IMR-90 (cell line): ENCODE data around the gene MFSD12. TPM values are rescaled to one million over a fixed set of nuclear protein-coding genes. Genes with fewer than 3 reads are reported as not detected.

Experiments used
- ATAC-seq: fragments of 200-7000 bp; cut with Tn5 transposase; 2 replicates; pipeline ENCODE4 v1.9.1; 2020; ENCODE audit warnings: low read depth, mild to moderate bottlenecking, moderate library complexity
- BruUV-seq: library from RNA; stranded (reverse); fragments of 400-500 nt; replicated peaks from 2 replicates; lab custom pipeline; 2021; lab: Mats Ljungman, UMichigan
- CTCF ChIA-PET: fragments of 300-600 bp; formaldehyde crosslinking; extraction: SDS; loops from one replicate; lab custom pipeline; 2021; ENCODE audit warnings: antibody characterized with exemption; lab: Yijun Ruan, JAX
- POLR2A ChIA-PET: fragments of 300-600 bp; sonication (Branson Sonifier 250); formaldehyde crosslinking; loops from one replicate; lab custom pipeline; 2022; ENCODE audit warnings: antibody characterized with exemption; ENCODE audit not compliant: unreplicated experiment; lab: Charles Lee
- DNase-seq: peaks from one replicate; pipeline ENCODE4 v3.0.0; 2013
- H2AFZ ChIP-seq: replicated peaks from 2 replicates; pipeline ENCODE3; 2013; ENCODE audit warnings: low read length, mild to moderate bottlenecking; ENCODE audit not compliant: poor library complexity
- H2AK5ac ChIP-seq: 2 replicates; pipeline ENCODE4 v1.6.1; 2013; ENCODE audit warnings: low read depth, low read length, inconsistent platforms
- H2AK9ac ChIP-seq: replicated peaks from 2 replicates; pipeline ENCODE3; 2013; ENCODE audit warnings: mild to moderate bottlenecking, low read depth, low read length, moderate library complexity; ENCODE audit not compliant: poor library complexity
- H2BK120ac ChIP-seq: 2 replicates; pipeline ENCODE4 v1.6.1; 2013; ENCODE audit warnings: low read depth, low read length, inconsistent platforms
- H2BK15ac ChIP-seq: 3 replicates; pipeline ENCODE4 v1.6.1; 2013; ENCODE audit warnings: low read depth, low read length, inconsistent platforms
- H2BK20ac ChIP-seq: 2 replicates; pipeline ENCODE4 v1.6.1; 2013; ENCODE audit warnings: low read depth, mild to moderate bottlenecking, inconsistent platforms, low read length, moderate library complexity
- H2BK5ac ChIP-seq: 2 replicates; pipeline ENCODE4 v1.6.1; 2013; ENCODE audit warnings: mild to moderate bottlenecking, low read depth, low read length, inconsistent platforms; ENCODE audit not compliant: poor library complexity, severe bottlenecking
- H3K14ac ChIP-seq: replicated peaks from 2 replicates; pipeline ENCODE4 v1.6.1; 2013; ENCODE audit warnings: low read depth, low read length, inconsistent platforms
- H3K18ac ChIP-seq: 2 replicates; pipeline ENCODE4 v1.6.1; 2013; ENCODE audit warnings: low read depth, low read length, control low read depth
- H3K23ac ChIP-seq: 2 replicates; pipeline ENCODE4 v1.6.1; 2013; ENCODE audit warnings: low read depth, low read length, inconsistent platforms
- H3K27ac ChIP-seq: 2 replicates; pipeline ENCODE4 v1.5.1; 2013; ENCODE audit warnings: mild to moderate bottlenecking, control low read depth, low read length; ENCODE audit not compliant: insufficient read depth
- H3K27me3 ChIP-seq: 2 replicates; pipeline ENCODE4 v1.6.1; 2013; ENCODE audit warnings: low read length; ENCODE audit not compliant: control insufficient read depth, insufficient read depth
- H3K36me3 ChIP-seq: 2 replicates; pipeline ENCODE4 v1.6.1; 2013; ENCODE audit warnings: low read length, mixed read lengths; ENCODE audit not compliant: control insufficient read depth, insufficient read depth
- H3K4ac ChIP-seq: 2 replicates; pipeline ENCODE4 v1.6.1; 2013; ENCODE audit warnings: low read depth, low read length, inconsistent platforms
- H3K4me1 ChIP-seq: 2 replicates; pipeline ENCODE4 v1.6.1; 2013; ENCODE audit warnings: low read length, mixed read lengths; ENCODE audit not compliant: control insufficient read depth, insufficient read depth
- H3K4me2 ChIP-seq: 2 replicates; pipeline ENCODE4 v1.6.1; 2013; ENCODE audit warnings: low read depth, mild to moderate bottlenecking, control low read depth, low read length, moderate library complexity
- H3K4me3 ChIP-seq: 2 replicates; pipeline ENCODE4 v1.5.1; 2013; ENCODE audit warnings: low read depth, mild to moderate bottlenecking, control low read depth, low read length, moderate library complexity; ENCODE audit not compliant: insufficient read depth
- H3K56ac ChIP-seq: 2 replicates; pipeline ENCODE4 v1.6.1; 2013; ENCODE audit warnings: low read length, inconsistent platforms; ENCODE audit not compliant: insufficient read depth; ENCODE audit errors: extremely low read depth
- H3K79me1 ChIP-seq, 2 experiments: 2 replicates each; pipeline ENCODE4 v1.6.1; 2013; ENCODE audit warnings: low read length in 2 of 2, inconsistent platforms in 1 of 2, low read depth in 1 of 2
- H3K9ac ChIP-seq: 2 replicates; pipeline ENCODE4 v1.6.1; 2013; ENCODE audit warnings: low read depth, low read length, control low read depth
- H3K9me1 ChIP-seq: 2 replicates; pipeline ENCODE4 v1.6.1; 2013; ENCODE audit warnings: low read length, inconsistent platforms; ENCODE audit not compliant: insufficient read depth
- H3K9me3 ChIP-seq: 2 replicates; pipeline ENCODE4 v1.6.1; 2013; ENCODE audit warnings: low read length; ENCODE audit not compliant: control insufficient read depth, insufficient read depth
- H4K20me1 ChIP-seq: 2 replicates; pipeline ENCODE4 v1.6.1; 2013; ENCODE audit warnings: low read length, inconsistent platforms; ENCODE audit not compliant: insufficient read depth
- H4K5ac ChIP-seq: 2 replicates; pipeline ENCODE4 v1.6.1; 2013; ENCODE audit warnings: mild to moderate bottlenecking, low read depth, low read length, control low read depth
- H4K8ac ChIP-seq, 2 experiments: 2 replicates each; pipeline ENCODE4 v1.6.1; 2013; ENCODE audit warnings: low read depth in 2 of 2, low read length in 2 of 2, control low read depth in 1 of 2, inconsistent platforms in 1 of 2
- H4K91ac ChIP-seq: 2 replicates; pipeline ENCODE4 v1.6.1; 2013; ENCODE audit warnings: low read depth, low read length, inconsistent platforms; ENCODE audit not compliant: insufficient read depth
- POLR2A ChIP-seq: IDR thresholded peaks from 2 replicates; pipeline ENCODE4 v1.6.1; 2012; ENCODE audit warnings: mild to moderate bottlenecking, low read depth, low read length
- RFX5 ChIP-seq: IDR thresholded peaks from 2 replicates; pipeline ENCODE4 v1.8.0; 2012; ENCODE audit warnings: low read depth, mild to moderate bottlenecking, low read length, moderate library complexity
- WGBS, 2 experiments: methylation state at CpG; one replicate each; pipeline versions ENCODE4 v1.1.5 to v1.1.7; 2013; ENCODE audit warnings: missing lambda C conversion rate in 2 of 2; ENCODE audit not compliant: insufficient read length in 1 of 2; ENCODE audit errors: extremely low coverage in 2 of 2; 5-methylcytosine and 5-hydroxymethylcytosine counted together
- dilution Hi-C: fragments of 300-500 bp; cut with HindIII; formaldehyde crosslinking; loops from one replicate; pipeline ENCODE4 v1.14.3; 2018; ENCODE audit warnings: low sequenced_read_pairs; ENCODE audit not compliant: unreplicated experiment
- in situ Hi-C: fragments of 300-500 bp; cut with MboI; formaldehyde crosslinking; loops from 3 replicates; pipeline ENCODE4 v1.14.3; 2019; ENCODE audit warnings: low sequenced_read_pairs, inconsistent platforms, mixed read lengths
- intact Hi-C: fragments of 100-400 bp; cut with micrococcal nuclease; formaldehyde crosslinking; loops from 2 replicates; pipeline ENCODE4 v1.10.0; 2022
- polyA plus RNA-seq, 3 experiments: library from polyadenylated mRNA; depleted of rRNA; stranded (reverse); fragments of >200 nt; gene quantifications; 2 replicates each; pipeline ENCODE4 v1.2.3, GENCODE V29; 2012; ENCODE audit warnings: low replicate concordance in 1 of 3
- total RNA-seq: library from RNA; depleted of rRNA; stranded (reverse); fragments of >200 nt; gene quantifications from 2 replicates; pipeline ENCODE4 v1.2.3, GENCODE V29; 2012

The MFSD12 gene
- total and polyA plus RNA-seq, 2 of the 4 experiments (the other 2 are of a cell fraction): 20.4 to 77.2 TPM

GRCh38 chr19:3506384-3507340 is 50.7 kb downstream of the MFSD12 start:
- Histone ChIP-seq H3K18ac (no peak overlapping the region), H4K91ac (no peak overlapping the region; the same call in 1 of the 2 replicates), H3K4me2 (peak overlapping the region; percentile 98), H2BK120ac (no peak overlapping the region), H3K56ac (0 out of 2 replicates have a peak overlapping the region, but pooled peaks have one; percentile 52), H3K27me3 (no peaks in the 10 kb centered on the region), H3K9me3 (no peaks in the 10 kb centered on the region), H2BK20ac (no peak overlapping the region), H3K9ac (peak overlapping the region; percentile 90), H3K4me1 (peaks cover 16% of the 10 kb centered on the region), H3K36me3 (peaks cover 10% of the 10 kb centered on the region), H3K9me1 (peaks cover 15% of the 10 kb centered on the region), H2AK9ac (peak overlapping the region; percentile 98), H2AK5ac (peak overlapping the region; percentile 89), H2BK15ac (no peak overlapping the region), H3K4me3 (peak overlapping the region; percentile 65), H3K79me1 (peaks cover 0 to 57% of the 10 kb centered on the region in 2 experiments; a peak in 2 of 4 replicates), H2AFZ (peak overlapping the region; percentile 88), H4K20me1 (peaks cover 45% of the 10 kb centered on the region), H4K8ac (peak overlapping the region; percentile 33 to 66; a peak in 1 of 4 replicates), H3K23ac (peak overlapping the region; percentile 82), H3K27ac (peak overlapping the region; percentile 65), H4K5ac (no peak overlapping the region; the same call in 1 of the 2 replicates), H3K4ac (peak overlapping the region; percentile 72), H2BK5ac (peak overlapping the region; percentile 47), H3K14ac (peak overlapping the region; percentile 83)
- ChIA-PET CTCF (no interaction called here), POLR2A (interaction anchor here (0.6 kb wide), 2 partner anchors 12 to 138 kb away, joined by 3 to 4 read pairs; no protein-coding TSS in a partner anchor)
- DNase-seq (no peak), ATAC-seq (peak; percentile 8)
- intact Hi-C loops (loop anchor here (5.0 kb wide), 1 partner anchor 121 kb away; the partner anchor contains the start of gene CACTIN), in situ Hi-C loops (no loop called here), dilution Hi-C loops (no loop called here)
- WGBS, 2 experiments: 0% methylated on average over 24 of the region's 69 CpGs; no CpG with 5 or more reads in 1 of the 2 experiments
- no TSS peak for BruUV-seq
- peak; percentile 80; the same call in 1 of the 2 replicates for TF ChIP-seq POLR2A
- TF ChIP-seq RFX5: no peak
